Skeletal muscle satellite cell (primary cell): Measurements from ENCODE around the gene VAV3.
A peak's percentile ranks its signal among the peaks of the same experiment; 100 is the strongest.

ENCODE experiments used
- H3K27me3 ChIP-seq: 2 replicates; pipeline ENCODE4 v1.7.0; 2013; ENCODE audit warnings: low read length; ENCODE audit not compliant: control insufficient read depth, insufficient read depth
- H3K36me3 ChIP-seq: 2 replicates; pipeline ENCODE4 v1.7.0; 2013; ENCODE audit warnings: mild to moderate bottlenecking, control low read depth, low read length; ENCODE audit not compliant: insufficient read depth
- H3K4me1 ChIP-seq: 2 replicates; pipeline ENCODE4 v1.7.0; 2013; ENCODE audit warnings: low read length; ENCODE audit not compliant: control insufficient read depth, insufficient read depth
- H3K4me2 ChIP-seq: 2 replicates; pipeline ENCODE4 v1.7.0; 2013; ENCODE audit warnings: mild to moderate bottlenecking, low read length
- H3K4me3 ChIP-seq: 2 replicates; pipeline ENCODE4 v1.7.0; 2013; ENCODE audit warnings: low read length
- H3K9ac ChIP-seq: 2 replicates; pipeline ENCODE4 v1.7.0; 2013; ENCODE audit warnings: mild to moderate bottlenecking, low read depth, low read length, moderate library complexity
- H3K9me3 ChIP-seq: replicated peaks from 2 replicates; pipeline ENCODE4 v1.7.0; 2013; ENCODE audit warnings: mild to moderate bottlenecking, control low read depth, low read length

The VAV3 gene

DNA sequence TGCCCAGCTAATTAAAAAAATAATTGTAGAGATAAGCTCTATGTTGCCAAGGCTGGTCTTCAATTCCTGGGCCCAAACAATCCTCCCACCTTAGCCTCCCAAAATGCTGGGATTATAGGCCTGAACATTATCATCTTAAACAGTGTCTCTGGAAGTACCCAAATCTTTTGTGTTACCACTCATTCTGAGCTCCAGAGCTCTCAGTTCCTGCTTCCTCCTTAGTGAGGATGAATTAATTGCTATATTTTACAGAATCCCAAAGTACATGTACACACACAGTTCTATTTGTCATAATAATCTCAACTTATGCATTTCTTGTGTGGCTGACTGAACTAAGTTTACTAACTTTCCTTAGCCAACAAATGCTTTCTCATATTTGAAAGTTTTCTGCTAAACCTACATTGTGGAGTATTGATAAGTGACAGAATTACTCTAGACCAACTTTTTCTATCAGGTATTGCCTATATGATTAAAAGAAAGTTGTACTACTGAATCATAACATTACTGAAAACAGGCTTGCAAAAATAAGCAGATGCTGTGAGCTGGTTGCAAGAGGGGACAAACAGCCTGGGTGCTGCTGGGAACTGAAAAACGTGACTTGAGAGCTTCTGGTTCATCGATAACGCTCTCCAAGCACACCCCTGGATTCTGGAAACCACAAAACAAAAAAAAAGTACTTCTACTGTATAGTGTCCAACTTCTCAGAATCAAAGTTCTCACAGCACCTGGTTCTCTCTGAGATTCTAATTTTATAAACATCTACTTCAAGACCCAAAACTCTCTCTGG lies 15.3 kb downstream of the VAV3 start:
- Histone ChIP-seq H3K4me3 (no peak overlapping the region), H3K9me3 (no peaks in the 10 kb centered on the region), H3K4me2 (no peak overlapping the region), H3K27me3 (no peaks in the 10 kb centered on the region), H3K4me1 (peaks cover 11% of the 10 kb centered on the region), H3K9ac (no peak overlapping the region), H3K36me3 (no peaks in the 10 kb centered on the region)

DNA sequence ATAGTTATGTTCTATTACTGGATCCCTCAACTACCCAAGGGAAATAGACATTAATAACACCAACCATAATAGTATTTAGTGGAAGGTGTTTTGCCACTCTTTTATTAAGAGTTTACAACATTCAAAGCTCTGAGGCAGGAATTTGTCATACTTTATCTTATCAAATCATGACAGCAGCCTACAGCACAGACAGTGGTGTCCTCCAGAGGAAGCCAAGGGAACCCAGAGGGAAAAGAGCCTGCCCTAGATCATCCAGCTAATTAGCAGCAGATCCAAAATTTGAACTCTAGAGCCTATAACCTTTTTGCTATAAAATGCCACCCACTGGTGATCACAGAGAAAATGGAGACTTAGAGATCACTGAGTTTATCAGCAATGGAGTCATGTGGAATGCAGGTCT lies 18.2 kb downstream of the VAV3 start:
- Histone ChIP-seq H3K4me2 (no peak overlapping the region), H3K36me3 (no peaks in the 10 kb centered on the region), H3K4me1 (no peaks in the 10 kb centered on the region), H3K9me3 (no peaks in the 10 kb centered on the region), H3K27me3 (no peaks in the 10 kb centered on the region), H3K4me3 (no peak overlapping the region), H3K9ac (no peak overlapping the region)

DNA sequence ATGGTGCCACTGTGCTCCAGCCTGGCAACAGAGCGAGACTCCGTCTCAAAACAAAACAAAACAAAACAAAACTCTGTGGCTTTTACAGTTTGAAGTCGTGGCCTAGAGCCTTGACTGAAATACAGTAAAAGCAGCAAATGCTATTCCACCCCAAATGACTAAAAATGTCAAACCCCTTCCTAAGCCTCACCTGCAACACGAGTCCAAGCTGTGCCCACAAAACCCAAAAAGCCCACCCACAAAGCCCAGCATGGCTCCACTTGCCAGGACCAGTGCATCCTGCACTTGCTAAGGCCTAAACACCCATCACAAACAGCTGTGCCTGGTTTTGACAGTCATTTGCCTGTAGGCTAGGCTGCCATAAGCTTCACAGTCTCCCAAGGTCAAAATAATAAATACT lies 21.3 kb downstream of the VAV3 start:
- Histone ChIP-seq H3K27me3 (no peaks in the 10 kb centered on the region), H3K9me3 (no peaks in the 10 kb centered on the region)

DNA sequence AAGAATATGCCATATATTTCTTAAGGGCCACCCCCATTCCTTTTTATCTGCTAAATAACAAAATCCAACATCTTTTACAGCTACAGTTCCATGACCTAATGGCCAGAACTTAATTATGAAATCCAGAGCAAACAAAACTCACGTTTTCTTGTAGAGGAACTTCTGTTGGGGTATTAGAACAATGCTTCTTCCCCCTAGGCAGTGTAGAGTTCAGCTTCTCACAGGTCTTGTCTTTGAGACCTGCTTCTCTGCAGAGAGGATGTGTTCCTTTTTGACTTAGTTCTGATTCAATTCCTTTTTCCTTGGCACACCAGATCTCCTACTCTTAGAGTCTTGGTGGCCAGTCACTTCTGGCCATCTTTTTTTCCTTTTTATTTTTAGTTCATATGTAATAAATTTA lies 22.2 kb downstream of the VAV3 start:
- Histone ChIP-seq H3K4me3 (no peak overlapping the region), H3K9ac (no peak overlapping the region), H3K9me3 (no peaks in the 10 kb centered on the region), H3K27me3 (no peaks in the 10 kb centered on the region), H3K36me3 (no peaks in the 10 kb centered on the region), H3K4me1 (peaks cover 7% of the 10 kb centered on the region), H3K4me2 (no peak overlapping the region)

More for the DNA sequence above, 21.3 kb downstream of the VAV3 start:
- no peak overlapping the region for H3K9ac ChIP-seq
- H3K4me1 ChIP-seq, result peaks cover 7% of the 10 kb centered on the region
- H3K36me3 ChIP-seq, result no peaks in the 10 kb centered on the region
- H3K4me2 ChIP-seq, result no peak overlapping the region
- H3K4me3 ChIP-seq, result no peak overlapping the region

DNA sequence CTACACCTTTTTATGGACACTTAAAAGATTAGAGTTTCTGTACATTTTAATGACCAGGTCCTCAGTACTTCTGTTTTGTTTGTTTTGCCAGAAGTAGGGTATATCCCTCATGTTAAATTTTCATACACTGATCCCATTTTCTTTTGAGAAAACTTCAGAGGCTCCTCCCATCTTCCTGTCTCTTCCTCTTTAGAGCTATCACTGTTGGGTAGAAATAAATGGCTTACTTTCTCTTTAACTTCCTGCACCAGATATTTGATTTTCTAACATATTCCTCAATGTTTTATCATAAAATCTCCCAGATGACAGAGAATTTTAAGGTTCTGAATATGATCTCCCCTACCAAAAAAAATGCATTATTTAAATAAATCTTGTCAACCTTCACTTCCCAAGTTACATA lies 23.4 kb downstream of the VAV3 start:
- no peaks in the 10 kb centered on the region for H3K27me3 ChIP-seq
- no peaks in the 10 kb centered on the region for H3K9me3 ChIP-seq
- peak overlapping the region; percentile 36 for H3K4me2 ChIP-seq
- peaks cover 18% of the 10 kb centered on the region for H3K4me1 ChIP-seq
- H3K4me3 ChIP-seq, result no peak overlapping the region
- no peak overlapping the region for H3K9ac ChIP-seq
- no peaks in the 10 kb centered on the region for H3K36me3 ChIP-seq

DNA sequence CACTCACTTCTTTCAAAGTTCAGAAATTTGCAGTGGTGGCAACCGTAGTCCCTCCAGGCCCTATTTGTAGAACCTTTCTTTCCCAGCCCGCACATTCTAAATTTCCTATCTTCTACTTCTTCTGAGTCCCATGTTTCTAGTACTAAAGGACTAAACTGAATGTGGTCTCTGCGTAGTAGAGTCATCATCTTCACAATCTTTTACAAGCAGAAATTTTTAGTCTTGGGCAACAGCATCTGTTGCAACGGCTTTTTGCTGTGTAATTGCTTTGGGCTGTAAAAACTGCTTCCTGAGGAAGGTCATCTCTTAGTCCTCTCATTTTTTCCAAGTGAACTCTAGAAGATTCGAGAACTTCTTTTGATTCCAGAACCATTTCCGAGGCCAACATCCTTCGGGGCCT lies 23.9 kb downstream of the VAV3 start:
- Histone ChIP-seq H3K4me1 (peaks cover 21% of the 10 kb centered on the region), H3K36me3 (no peaks in the 10 kb centered on the region), H3K4me3 (no peak overlapping the region), H3K27me3 (no peaks in the 10 kb centered on the region), H3K9me3 (no peaks in the 10 kb centered on the region), H3K4me2 (peak overlapping the region; percentile 36), H3K9ac (no peak overlapping the region)

DNA sequence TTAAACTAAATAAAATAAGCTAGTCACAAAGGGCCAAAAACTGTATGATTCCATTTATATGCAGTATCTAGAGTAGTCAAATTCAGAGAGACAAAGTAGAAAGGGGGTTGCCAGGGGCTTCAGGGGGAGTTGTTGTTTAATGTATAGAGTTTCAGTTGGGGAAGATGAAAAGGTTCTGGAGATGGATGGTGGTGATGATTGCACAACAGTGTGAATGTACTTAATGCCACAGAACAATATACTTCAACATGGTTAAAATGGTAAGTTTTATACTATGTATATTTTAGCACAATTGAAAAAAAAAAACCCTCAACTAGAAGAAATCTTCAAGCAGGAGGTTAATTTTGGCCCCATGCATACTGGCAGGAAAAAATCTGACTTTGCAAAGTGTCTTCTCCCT lies 24.3 kb downstream of the VAV3 start:
- Histone ChIP-seq H3K36me3 (no peaks in the 10 kb centered on the region), H3K9me3 (no peaks in the 10 kb centered on the region), H3K4me1 (peaks cover 23% of the 10 kb centered on the region), H3K4me3 (no peak overlapping the region), H3K4me2 (no peak overlapping the region), H3K9ac (no peak overlapping the region), H3K27me3 (no peaks in the 10 kb centered on the region)

DNA sequence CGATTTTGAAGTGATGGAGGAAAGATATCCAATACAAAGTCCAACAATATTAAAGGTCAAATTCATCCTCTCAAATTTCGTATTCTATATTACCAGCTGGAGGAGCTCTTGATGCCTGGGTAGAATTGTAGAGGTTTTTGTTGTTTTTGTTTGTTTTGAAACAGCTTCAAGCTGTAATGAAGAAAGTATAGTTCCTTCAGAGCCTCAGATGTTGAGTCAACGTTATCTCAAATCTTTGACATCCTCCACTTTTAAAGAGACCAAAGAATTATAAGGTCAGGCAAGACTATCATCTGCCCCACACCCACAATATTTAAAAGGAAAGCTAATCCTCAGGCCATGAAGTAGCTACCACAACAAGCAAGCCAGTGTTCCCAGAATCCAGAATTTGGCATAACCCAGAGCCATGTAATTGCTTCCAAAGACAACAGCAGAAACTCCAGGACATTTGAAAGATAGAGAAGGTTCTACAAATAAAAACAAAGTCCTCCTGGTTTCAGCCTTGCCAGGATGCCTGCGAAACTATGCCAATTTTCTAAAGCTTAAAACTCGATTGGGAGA lies 24.9 kb downstream of the VAV3 start:
- no peak overlapping the region for H3K4me3 ChIP-seq
- H3K9me3 ChIP-seq, result no peaks in the 10 kb centered on the region
- H3K9ac ChIP-seq, result no peak overlapping the region
- H3K4me2 ChIP-seq, result no peak overlapping the region
- peaks cover 29% of the 10 kb centered on the region for H3K4me1 ChIP-seq
- no peaks in the 10 kb centered on the region for H3K27me3 ChIP-seq
- no peaks in the 10 kb centered on the region for H3K36me3 ChIP-seq

DNA sequence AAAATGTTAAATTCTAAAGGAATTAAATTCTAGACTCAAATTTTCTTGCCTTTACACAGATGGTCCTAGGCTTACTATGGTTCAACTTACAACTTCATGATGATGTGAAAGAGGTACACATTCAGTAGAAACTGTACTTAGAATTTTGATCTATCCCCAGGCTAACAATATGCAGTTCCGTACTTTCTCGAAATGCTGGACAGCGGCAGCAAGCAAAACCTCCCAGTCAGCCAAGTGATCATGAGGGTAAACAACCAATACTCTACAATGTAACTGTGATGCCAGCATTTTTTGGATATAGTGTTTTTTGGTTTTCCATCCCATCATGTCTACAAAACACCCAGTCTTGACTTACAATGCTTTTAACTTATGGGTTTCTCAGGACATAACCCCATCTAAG lies 25.7 kb downstream of the VAV3 start:
- Histone ChIP-seq H3K4me1 (peaks cover 35% of the 10 kb centered on the region), H3K4me2 (no peak overlapping the region), H3K4me3 (no peak overlapping the region), H3K9me3 (no peaks in the 10 kb centered on the region), H3K36me3 (no peaks in the 10 kb centered on the region), H3K27me3 (no peaks in the 10 kb centered on the region), H3K9ac (no peak overlapping the region)

DNA sequence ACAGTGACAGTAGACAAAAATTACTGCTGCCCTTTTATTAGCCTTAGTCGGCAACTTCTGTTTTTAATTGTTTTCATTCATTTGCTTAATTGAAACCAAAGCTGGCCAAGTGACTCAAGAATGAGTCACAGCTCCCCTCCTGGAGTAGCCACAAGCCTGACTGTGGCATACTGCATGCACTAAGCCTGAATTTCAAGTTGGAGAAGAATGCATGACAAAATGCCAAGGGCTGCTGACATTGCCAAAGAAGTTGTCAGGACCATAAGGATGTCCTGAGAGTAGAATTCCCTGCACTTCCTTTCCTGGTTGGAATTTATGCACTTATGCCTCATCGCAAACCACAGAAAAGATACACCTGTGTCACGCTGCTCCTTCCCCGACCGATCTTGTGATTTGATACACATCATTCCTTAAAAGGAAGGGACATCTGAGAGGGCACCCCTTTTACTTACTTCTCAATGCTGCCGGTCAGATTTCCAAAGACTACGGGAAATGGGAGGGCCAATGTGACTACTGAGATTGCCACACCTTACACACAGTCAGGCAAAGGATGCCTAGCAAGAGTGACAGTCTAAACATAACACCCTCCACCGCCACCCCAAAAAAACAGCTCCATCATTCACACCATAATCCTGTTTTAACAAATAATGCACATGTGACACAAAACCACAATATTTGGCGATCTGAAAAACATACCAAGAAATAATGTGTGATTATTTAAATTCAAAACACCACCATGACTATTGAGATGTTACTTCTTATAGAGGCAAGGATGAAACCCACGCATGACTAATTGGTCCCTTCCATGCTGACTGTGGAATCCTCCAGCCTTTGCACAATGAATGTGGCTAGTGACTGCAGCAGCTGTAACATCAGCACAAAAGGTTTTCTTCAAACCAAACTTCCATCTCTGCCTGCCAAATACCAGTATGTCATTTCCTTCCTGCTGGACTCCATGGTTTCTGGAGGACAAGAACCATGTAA lies 28.2 kb downstream of the VAV3 start:
- H3K4me1 ChIP-seq, result peaks cover 35% of the 10 kb centered on the region

DNA sequence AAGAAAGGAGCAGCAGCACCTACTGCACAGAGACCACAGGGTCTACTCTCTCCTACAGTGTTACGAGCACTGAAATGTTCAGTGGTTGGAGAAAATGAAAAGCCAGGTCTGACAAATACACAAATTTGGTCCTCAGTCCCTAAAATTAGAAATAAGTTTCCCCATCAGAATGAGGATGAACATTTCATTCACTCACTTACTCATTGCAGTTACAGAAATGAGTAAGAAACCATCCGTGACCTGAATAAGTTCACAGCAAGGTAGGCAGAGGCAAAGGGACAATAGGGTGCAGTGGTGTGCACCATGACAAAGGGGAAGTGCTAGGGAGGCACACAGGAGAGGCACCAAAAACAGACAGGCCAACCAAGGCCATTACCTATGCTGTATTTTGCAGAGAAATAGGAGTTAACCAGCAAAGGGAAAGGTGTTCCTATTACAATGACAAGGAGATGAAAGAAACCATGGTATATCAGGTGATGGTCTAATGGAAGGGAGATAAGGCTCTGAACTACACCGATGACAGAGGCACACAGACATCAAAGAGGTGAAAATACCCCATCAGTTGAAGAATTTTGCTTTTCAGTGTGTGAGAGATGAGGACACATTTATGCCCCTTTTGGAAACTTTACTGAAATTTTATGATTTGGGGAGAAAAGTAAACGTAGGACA lies 29.4 kb downstream of the VAV3 start:
- Histone ChIP-seq H3K4me2 (no peak overlapping the region), H3K4me1 (peaks cover 28% of the 10 kb centered on the region), H3K36me3 (no peaks in the 10 kb centered on the region), H3K9me3 (no peaks in the 10 kb centered on the region), H3K27me3 (no peaks in the 10 kb centered on the region), H3K4me3 (no peak overlapping the region), H3K9ac (no peak overlapping the region)

More for the DNA sequence above, 28.2 kb downstream of the VAV3 start:
- Histone ChIP-seq H3K9ac (no peak overlapping the region), H3K4me3 (peak overlapping the region; percentile 1), H3K9me3 (no peaks in the 10 kb centered on the region), H3K27me3 (no peaks in the 10 kb centered on the region), H3K36me3 (no peaks in the 10 kb centered on the region), H3K4me2 (peak overlapping the region; percentile 67)
